ENCODE data around the gene RNF32. TPM values are rescaled to one million over a fixed set of nuclear protein-coding genes. Genes with fewer than 3 reads are reported as not detected.

RNF32 gene
- total and polyA plus RNA-seq, 2 of the 13 experiments (the other 11 are each of a cell fraction or from before 2014, with no cell fraction given), result not detected

DNA sequence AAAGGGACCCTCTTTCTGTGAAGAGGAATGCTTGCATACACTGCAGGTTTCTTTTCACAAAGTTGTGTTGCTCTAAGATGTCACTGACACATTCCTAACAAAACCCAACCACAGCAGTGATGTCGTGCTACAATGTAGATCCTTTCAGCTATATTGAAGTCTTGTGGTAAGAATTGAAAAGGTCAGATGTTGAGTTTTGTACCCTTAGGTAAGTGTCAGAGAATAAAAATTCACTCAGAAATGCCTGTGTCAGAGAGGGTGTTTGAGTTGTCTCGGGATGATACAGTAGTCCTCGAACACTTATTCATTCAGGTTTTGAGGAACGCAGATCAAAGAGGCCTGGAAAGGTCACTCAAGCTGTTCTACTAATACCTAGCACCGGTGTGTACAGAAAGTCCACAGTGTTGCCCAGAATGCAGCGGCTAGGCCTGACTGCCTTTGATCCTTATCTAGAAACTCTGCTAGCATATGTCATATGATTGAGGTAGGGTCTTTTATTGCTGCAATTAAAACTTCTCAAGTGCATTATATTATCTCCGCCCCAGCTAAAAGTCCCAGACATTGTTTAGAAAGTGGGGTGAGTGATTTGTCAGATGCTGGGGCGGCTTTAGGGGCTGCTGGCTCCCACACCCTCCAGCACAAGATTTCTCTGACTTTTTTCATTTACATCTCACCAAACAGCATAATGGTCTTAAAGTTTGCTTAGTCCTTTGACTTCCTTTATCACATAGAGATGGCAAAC, 26.0 kb downstream of the RNF32 start (continued):
- TF ChIP-seq, protein P1, sequence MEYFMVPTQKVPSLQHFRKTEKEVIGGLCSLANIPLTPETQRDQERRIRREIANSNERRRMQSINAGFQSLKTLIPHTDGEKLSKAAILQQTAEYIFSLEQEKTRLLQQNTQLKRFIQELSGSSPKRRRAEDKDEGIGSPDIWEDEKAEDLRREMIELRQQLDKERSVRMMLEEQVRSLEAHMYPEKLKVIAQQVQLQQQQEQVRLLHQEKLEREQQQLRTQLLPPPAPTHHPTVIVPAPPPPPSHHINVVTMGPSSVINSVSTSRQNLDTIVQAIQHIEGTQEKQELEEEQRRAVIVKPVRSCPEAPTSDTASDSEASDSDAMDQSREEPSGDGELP (IDR thresholded peaks at IDR 0.05; ENCODE audit: borderline replicate concordance, low read depth), result peak; percentile 70
- TF ChIP-seq RXRB (CRISPR knock-in tag; IDR thresholded peaks at IDR 0.05; ENCODE audit: borderline replicate concordance) (peak; percentile 66; the same call in 1 of the 2 replicates), PHF21A (CRISPR knock-in tag; IDR thresholded peaks at IDR 0.05) (peak; percentile 42; the same call in 1 of the 2 replicates), JARID2 (CRISPR knock-in tag; IDR thresholded peaks at IDR 0.05; ENCODE audit: insufficient replicate concordance) (no peak), HOXA9 (CRISPR knock-in tag; IDR thresholded peaks at IDR 0.05; ENCODE audit: borderline replicate concordance) (no peak), ZNF737 (CRISPR knock-in tag; IDR thresholded peaks at IDR 0.05; ENCODE audit: borderline replicate concordance) (no peak), GATA4 (IDR thresholded peaks at IDR 0.05; ENCODE audit: borderline replicate concordance, low read depth) (peak; percentile 92), SOX13 (IDR thresholded peaks at IDR 0.05) (peak; percentile 59), SOX13 (CRISPR knock-in tag; conservative IDR thresholded peaks at IDR 0.05 in 1 of 2, IDR thresholded peaks at IDR 0.05 in 1 of 2) (peak in 1 of 2 experiments; percentile 84; a peak in 2 of 4 replicates), RORA (CRISPR knock-in tag; IDR thresholded peaks at IDR 0.05) (no peak), ZNF549 (CRISPR knock-in tag; IDR thresholded peaks at IDR 0.05) (no peak), IKZF1 (IDR thresholded peaks at IDR 0.05) (no peak), ZNF547 (CRISPR knock-in tag; IDR thresholded peaks at IDR 0.05) (no peak), ZNF776 (CRISPR knock-in tag; IDR thresholded peaks at IDR 0.05) (no peak), ZSCAN21 (CRISPR knock-in tag; IDR thresholded peaks at IDR 0.05; ENCODE audit: borderline replicate concordance) (no peak), TARDBP (CRISPR knock-in tag; IDR thresholded peaks at IDR 0.05) (no peak), SIN3B (IDR thresholded peaks at IDR 0.05; ENCODE audit: low read length) (no peak)
- TF ChIP-seq, protein P2, sequence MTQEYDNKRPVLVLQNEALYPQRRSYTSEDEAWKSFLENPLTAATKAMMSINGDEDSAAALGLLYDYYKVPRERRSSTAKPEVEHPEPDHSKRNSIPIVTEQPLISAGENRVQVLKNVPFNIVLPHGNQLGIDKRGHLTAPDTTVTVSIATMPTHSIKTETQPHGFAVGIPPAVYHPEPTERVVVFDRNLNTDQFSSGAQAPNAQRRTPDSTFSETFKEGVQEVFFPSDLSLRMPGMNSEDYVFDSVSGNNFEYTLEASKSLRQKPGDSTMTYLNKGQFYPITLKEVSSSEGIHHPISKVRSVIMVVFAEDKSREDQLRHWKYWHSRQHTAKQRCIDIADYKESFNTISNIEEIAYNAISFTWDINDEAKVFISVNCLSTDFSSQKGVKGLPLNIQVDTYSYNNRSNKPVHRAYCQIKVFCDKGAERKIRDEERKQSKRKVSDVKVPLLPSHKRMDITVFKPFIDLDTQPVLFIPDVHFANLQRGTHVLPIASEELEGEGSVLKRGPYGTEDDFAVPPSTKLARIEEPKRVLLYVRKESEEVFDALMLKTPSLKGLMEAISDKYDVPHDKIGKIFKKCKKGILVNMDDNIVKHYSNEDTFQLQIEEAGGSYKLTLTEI (CRISPR knock-in tag; conservative IDR thresholded peaks at IDR 0.05), result no peak
- TF ChIP-seq, protein P3, sequence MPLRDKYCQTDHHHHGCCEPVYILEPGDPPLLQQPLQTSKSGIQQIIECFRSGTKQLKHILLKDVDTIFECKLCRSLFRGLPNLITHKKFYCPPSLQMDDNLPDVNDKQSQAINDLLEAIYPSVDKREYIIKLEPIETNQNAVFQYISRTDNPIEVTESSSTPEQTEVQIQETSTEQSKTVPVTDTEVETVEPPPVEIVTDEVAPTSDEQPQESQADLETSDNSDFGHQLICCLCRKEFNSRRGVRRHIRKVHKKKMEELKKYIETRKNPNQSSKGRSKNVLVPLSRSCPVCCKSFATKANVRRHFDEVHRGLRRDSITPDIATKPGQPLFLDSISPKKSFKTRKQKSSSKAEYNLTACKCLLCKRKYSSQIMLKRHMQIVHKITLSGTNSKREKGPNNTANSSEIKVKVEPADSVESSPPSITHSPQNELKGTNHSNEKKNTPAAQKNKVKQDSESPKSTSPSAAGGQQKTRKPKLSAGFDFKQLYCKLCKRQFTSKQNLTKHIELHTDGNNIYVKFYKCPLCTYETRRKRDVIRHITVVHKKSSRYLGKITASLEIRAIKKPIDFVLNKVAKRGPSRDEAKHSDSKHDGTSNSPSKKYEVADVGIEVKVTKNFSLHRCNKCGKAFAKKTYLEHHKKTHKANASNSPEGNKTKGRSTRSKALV (CRISPR knock-in tag; IDR thresholded peaks at IDR 0.05), result no peak
- TF ChIP-seq, protein P4, sequence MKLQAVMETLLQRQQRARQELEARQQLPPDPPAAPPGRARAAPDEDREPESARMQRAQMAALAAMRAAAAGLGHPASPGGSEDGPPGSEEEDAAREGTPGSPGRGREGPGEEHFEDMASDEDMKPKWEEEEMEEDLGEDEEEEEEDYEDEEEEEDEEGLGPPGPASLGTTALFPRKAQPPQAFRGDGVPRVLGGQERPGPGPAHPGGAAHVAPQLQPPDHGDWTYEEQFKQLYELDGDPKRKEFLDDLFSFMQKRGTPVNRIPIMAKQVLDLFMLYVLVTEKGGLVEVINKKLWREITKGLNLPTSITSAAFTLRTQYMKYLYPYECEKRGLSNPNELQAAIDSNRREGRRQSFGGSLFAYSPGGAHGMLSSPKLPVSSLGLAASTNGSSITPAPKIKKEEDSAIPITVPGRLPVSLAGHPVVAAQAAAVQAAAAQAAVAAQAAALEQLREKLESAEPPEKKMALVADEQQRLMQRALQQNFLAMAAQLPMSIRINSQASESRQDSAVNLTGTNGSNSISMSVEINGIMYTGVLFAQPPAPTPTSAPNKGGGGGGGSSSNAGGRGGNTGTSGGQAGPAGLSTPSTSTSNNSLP (IDR thresholded peaks at IDR 0.05; ENCODE audit: low read depth, low read length), result no peak
- TF ChIP-seq, protein P5, sequence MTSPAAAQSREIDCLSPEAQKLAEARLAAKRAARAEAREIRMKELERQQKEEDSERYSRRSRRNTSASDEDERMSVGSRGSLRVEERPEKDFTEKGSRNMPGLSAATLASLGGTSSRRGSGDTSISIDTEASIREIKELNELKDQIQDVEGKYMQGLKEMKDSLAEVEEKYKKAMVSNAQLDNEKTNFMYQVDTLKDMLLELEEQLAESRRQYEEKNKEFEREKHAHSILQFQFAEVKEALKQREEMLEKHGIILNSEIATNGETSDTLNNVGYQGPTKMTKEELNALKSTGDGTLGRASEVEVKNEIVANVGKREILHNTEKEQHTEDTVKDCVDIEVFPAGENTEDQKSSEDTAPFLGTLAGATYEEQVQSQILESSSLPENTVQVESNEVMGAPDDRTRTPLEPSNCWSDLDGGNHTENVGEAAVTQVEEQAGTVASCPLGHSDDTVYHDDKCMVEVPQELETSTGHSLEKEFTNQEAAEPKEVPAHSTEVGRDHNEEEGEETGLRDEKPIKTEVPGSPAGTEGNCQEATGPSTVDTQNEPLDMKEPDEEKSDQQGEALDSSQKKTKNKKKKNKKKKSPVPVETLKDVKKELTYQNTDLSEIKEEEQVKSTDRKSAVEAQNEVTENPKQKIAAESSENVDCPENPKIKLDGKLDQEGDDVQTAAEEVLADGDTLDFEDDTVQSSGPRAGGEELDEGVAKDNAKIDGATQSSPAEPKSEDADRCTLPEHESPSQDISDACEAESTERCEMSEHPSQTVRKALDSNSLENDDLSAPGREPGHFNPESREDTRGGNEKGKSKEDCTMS (CRISPR knock-in tag; conservative IDR thresholded peaks at IDR 0.05), result no peak

All from HepG2 (cell line).